Right renal cortex interstitium (tissue), 3 donors: ENCODE measurements around the gene KIF21A. TPM values are rescaled to one million over a fixed set of nuclear protein-coding genes. Genes with fewer than 3 reads are reported as not detected.
A peak's percentile ranks its signal among the peaks of the same experiment; 100 is the strongest.
"Not testable (repeated sequence)": the region's sequence is repeated elsewhere in the genome, so short reads cannot be mapped to it uniquely, and the experiment has no call there.

Experiments used
- DNase-seq, 3 donors: peaks; one replicate each; pipeline ENCODE4 v3.0.0-alpha.2; 2013; ENCODE audit warnings: low read depth in 3 of 3, low spot score in 2 of 3
- polyA plus RNA-seq, 3 donors: library from polyadenylated mRNA; unstranded; fragments of 120-200 nt; gene quantifications; one replicate each; pipeline ENCODE4 v1.2.1, GENCODE V29; 2013; ENCODE audit not compliant: insufficient read length in 3 of 3

Gene KIF21A, protein sequence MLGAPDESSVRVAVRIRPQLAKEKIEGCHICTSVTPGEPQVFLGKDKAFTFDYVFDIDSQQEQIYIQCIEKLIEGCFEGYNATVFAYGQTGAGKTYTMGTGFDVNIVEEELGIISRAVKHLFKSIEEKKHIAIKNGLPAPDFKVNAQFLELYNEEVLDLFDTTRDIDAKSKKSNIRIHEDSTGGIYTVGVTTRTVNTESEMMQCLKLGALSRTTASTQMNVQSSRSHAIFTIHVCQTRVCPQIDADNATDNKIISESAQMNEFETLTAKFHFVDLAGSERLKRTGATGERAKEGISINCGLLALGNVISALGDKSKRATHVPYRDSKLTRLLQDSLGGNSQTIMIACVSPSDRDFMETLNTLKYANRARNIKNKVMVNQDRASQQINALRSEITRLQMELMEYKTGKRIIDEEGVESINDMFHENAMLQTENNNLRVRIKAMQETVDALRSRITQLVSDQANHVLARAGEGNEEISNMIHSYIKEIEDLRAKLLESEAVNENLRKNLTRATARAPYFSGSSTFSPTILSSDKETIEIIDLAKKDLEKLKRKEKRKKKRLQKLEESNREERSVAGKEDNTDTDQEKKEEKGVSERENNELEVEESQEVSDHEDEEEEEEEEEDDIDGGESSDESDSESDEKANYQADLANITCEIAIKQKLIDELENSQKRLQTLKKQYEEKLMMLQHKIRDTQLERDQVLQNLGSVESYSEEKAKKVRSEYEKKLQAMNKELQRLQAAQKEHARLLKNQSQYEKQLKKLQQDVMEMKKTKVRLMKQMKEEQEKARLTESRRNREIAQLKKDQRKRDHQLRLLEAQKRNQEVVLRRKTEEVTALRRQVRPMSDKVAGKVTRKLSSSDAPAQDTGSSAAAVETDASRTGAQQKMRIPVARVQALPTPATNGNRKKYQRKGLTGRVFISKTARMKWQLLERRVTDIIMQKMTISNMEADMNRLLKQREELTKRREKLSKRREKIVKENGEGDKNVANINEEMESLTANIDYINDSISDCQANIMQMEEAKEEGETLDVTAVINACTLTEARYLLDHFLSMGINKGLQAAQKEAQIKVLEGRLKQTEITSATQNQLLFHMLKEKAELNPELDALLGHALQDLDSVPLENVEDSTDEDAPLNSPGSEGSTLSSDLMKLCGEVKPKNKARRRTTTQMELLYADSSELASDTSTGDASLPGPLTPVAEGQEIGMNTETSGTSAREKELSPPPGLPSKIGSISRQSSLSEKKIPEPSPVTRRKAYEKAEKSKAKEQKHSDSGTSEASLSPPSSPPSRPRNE (N-terminal part only)
- 10 to 100 TPM; 38.7 to 41.6 (median 41.1) TPM for polyA plus RNA-seq

DNA sequence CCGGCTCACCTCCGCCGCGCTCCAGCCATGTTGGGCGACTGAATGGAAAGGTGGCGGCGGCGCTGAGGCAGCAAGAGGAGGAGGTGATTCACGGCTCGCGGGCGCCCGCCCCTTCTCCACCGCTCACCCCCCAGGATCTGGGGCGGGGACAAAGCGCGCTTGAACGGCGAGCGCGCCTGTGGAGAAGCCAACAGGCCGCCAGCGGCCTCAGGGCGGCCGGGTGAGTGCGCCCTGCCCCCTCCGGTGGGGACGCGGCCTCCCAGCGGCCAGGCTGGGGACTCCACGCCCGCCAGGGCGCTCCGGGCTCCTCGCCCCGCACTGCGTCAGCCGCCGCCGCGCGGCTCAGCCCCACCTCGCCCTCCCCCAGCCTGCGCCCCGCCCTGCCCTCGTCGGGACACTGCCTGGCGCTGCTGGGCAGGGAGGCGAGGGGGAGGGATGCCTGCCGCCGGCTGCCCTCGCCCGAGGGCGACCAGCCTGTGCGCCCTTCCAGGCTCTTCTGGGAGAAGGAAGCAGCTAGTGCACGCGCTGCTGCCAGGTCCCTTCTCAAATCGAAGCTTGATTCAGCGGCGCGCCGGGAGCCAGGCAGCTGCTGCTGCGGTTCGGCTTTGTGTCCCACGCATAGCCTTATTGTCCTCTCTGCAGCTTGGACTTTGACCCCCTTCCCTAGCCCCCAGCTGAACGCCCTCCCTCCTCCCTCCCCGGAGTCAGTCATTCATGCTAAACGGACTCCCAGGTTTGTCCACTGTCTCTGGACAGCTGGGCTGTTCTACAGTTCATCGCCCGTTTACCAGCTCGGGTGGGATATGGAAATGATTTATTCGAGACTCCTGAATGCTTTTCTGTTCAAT lies at the start of gene KIF21A:
TSS of gene KIF21A (minus strand) at position 40 of the 848 bp plus-strand sequence. CDS start 150 bp downstream, outside the sequence.
- peak in 1 of 3 donors; percentile 72 for DNase-seq

DNA sequence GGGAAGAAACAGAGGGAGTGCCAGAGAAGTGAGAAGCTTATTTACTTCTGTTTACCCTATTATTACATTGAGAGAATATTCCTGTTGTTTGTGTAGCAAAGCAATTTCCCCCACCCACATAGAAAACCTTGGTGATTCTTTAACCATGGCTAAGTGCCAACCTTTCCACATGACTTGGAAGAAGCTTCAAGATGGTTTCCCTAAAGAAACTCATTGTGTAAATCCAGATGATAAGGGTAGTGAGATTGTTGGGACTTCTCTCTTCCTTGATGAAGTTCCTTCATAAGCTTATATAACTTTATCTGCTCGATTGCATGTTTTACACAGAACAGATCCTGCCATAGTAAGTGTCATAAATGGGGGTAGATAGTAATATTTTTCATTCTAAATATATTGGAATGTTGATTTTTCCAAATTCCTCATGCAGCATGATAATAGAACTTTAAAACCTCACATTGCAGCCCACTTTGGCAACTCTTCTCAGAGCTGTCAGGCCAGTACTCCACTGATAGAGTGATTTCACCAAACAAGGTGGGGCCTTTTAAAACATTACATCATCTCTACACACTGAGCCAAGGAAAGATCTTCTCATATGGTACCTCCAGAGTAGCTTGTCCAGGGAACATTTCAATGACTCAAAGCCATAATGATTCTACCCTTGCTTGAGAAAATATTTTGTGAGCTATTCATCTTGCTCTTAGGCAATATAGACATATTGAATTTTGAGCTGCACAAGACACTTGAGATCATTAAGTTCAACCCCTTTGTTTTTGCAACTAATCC lies 47.8 kb upstream of the KIF21A start:
- no peak for DNase-seq

DNA sequence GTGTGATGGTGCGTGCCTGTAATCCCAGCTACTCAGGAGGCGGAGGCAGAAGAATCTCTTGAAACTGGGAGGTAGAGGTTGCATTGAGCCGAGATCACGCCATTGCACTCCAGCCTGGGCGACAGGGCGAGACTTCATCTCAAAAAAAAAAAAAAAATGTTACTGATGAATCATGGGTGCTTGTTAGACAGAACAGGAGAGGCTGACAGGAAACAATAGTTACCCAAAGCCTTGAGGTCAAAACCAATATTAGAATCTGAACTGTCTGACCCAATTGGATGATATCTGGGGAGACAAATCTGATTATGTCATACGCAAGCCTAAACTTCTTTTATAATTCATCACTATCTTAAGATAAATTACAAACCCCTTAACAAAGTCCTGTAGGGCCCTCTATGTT lies 40.7 kb upstream of the KIF21A start:
- DNase-seq, result no peak

DNA sequence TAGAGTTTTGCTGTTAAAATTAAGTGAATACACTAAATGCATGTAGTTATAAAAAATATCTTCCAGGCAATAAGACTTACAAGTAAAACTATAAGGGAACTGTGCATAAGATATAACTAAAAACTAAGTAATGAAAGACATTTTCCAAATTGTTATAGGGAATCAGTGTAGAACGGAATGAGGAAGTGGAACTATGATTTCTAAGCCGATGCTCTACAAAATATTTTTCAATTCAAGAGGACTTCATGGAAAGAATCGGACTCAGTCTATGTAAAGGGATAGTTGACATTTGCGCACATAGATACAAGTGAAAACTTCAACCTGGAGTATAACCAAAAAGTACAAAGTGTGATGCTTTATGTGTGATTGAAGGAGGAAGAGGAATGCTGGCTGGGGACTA lies 40.1 kb upstream of the KIF21A start:
- DNase-seq, result no peak

DNA sequence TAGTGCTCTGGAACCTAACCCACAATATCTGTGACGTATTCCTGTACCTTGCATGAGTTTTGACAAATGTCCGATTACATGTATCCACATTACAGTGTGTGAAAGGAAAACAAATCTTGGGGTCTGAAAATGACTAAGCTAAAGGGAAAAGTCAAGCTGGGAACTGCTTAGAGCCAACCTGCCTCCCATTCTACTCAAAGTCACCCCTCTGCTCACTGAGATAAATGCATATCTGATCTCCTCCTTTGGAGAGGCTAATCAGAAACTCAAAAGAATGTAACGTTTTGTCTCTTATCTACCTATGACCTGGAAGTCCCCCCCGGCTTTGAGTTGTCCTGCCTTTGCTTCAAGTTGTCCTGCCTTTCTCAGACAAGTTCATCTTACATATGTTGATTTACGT lies 34.0 kb upstream of the KIF21A start:
- DNase-seq, result no peak

DNA sequence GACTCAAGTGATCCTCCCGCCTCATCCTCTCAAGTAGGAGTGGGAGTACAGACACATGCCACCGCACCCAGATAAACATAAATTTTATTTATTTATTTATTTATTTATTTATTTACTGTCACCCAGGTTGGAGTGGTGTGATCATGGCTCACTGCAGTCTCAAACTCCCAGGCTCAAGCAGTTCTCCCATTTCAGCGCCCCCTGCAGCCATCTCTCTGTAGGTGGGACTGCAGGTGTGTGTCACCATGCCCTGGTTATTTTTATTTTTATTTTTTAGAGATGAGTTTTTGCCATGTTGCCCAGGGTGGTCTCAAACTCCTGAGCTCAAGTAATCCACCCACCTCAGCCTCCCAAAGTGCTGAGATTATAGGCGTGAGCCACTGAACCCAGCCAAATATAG lies 33.2 kb upstream of the KIF21A start:
- no peak for DNase-seq

DNA sequence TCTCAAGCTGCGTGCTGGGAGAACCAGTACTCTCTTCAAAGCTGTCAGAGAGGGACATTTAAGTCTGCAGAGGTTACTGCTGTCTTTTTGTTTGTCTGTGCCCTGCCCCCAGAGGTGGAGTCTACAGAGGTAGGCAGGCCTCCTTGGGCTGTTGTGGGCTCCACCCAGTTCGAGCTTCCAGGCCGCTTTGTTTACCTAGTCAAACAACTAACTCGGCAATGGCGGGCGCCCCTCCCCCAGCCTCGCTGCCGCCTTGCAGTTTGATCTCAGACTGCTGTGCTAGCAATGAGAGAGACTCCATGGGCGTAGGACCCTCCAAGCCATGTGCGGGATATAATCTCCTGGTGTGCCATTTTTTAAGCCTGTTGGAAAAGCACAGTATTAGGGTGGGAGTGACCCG lies 32.2 kb upstream of the KIF21A start:
- DNase-seq, result not testable (repeated sequence)

DNA sequence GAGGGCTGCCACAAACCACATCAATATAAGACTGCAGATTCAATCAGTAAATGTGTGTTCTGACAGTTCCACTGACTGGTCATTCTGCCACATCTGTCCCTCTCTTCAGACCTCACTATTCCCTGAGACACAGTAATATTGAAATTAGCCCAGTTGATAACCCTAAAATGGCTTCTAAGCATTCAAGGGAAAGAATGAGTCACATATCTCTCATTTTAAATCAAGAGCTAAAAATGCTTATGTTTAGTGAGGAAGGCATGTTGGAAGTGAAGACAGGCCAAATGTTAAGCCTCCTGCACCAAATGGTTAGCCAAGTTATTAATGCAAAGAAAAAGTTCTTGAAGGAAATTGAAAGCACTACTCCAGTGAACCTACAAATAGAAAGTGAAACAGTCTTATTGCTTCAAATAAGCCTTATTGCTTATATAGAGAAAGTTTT lies 24.5 kb upstream of the KIF21A start:
- no peak for DNase-seq

DNA sequence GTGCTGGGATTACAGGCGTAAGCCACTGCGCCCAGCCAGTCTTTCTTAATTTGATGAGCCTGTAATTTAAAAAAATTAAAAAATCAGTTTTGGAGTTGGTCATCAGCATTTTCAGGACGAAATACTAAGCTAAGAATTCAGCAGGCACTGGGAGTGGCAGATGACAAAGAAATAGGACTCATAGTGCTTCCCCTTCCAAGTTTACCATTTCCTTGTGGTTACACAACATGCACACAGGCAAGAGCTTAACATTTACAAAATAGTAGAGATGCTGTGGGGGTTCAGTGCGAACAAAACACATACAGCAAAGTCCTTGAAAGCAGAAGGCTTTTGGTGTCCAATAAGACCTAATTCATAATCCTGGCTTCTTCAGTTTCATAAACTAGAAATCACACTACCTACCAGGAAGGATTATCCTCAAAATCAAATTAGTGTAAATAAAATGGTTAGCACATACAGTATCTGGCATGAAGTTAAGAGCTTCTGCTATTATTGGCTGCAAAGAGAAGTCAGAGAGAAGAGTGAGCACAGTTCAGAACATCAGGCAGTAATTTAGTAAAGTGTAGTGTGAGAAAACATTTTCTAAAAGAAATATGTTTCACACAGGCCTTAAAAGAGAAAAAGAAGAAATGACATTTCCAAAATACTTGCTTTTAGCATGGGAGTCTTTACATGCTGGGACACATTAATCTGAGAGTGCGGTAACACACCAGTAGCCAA lies 22.2 kb upstream of the KIF21A start:
- DNase-seq, result no peak

DNA sequence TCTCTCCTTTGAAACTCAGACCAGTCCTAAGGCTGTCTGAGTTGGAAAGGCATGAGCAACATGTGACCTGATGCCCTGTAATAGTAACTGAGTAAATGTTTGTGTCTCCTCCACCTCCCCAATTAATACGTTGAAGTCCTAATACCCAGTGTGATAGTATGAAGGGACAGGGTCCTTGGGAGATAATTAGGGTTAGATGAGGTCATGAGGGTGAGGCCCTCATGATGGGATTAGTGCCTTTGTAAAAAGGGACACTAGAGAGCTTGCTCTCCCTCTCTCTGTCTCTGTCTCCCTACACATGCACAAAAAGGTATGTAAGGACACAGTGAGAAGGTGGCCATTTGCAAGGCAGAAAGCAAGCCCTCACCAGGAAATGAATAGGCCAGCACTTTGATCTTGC lies 18.1 kb upstream of the KIF21A start:
- no peak for DNase-seq

DNA sequence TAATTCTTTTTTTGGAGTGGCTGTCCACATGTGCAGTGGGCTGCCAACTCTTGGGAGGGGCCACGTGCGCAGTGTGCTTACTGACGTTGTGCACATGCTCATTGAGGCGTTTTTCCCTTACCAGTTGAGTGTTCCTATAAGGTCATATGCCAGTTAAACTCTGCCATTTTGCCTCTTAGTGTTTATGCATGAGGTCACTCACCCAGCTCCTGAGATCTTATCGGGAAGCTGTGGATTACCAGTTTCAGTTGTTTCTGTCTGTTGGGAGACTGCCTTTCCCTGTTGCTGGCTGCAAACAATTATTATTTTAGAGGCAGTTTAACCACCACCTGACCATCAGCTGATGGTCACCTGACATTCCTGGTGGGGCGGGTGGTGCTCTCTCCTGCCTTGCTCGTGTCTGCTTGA lies 16.1 kb upstream of the KIF21A start:
- no peak for DNase-seq

DNA sequence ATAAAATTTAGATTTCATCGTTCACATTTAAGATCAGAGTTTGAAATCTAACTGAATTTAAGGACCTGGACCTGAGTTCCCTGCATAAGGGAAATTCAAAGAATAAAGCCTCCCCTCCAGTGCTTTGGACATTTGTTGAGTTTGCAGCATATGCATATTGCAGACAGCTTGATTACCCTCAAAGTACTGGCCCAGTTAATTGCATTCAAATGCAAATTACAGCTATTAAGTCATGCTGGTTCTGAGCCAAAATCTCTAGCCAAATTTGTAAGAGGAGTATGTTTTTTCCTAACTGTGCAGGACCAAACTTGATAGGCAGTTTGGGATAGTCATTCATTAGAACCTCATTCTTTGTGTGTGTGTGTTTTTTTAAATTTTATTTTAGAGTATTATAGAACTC lies 9.1 kb upstream of the KIF21A start:
- DNase-seq, result no peak

DNA sequence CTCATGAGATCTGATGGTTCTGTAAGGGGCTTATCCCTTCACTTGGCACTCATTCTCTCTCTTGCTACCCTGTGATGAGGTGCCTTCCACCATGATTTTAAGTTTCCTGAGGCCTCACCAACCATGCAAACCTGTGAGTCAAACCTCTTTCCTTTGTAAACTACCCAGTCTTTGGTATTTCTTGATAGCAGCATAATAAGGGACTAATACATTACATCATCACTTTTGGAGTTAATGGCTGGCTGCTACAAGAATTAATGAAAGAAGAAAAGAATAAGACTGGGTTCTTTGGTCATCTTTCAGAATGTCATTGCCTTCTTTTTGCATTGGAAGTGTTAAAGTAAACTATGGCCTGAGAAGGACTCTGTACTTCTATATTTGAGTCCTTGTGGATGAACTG lies 5.1 kb upstream of the KIF21A start:
- DNase-seq, result no peak

DNA sequence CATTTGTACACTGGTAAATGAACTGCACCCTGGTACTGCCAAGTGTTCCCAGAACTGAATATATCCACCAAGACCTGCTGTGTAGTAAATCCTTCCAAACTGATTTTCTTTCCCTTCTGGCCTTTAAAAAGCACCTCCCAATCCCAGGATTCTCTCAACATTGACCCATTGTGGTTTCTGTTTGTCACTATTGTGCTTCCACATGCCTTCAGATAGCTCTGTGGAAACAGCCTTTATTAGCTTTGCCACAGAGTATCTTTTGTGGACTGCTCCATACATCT lies 949 bp upstream of the KIF21A start:
- no peak for DNase-seq

DNA sequence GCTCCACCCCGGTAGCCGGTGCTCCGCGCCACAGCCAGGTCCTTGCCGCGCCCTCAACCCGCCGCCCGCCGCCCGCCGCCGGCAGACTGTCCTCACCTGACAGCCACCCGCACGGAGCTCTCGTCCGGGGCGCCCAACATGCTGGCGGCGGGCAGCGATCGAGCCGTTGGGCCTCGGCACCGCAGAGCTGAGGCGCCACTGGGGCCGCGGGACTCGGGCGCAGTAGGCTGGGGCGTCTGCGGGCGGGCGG lies 164 bp downstream of the KIF21A start:
- no peak for DNase-seq

DNA sequence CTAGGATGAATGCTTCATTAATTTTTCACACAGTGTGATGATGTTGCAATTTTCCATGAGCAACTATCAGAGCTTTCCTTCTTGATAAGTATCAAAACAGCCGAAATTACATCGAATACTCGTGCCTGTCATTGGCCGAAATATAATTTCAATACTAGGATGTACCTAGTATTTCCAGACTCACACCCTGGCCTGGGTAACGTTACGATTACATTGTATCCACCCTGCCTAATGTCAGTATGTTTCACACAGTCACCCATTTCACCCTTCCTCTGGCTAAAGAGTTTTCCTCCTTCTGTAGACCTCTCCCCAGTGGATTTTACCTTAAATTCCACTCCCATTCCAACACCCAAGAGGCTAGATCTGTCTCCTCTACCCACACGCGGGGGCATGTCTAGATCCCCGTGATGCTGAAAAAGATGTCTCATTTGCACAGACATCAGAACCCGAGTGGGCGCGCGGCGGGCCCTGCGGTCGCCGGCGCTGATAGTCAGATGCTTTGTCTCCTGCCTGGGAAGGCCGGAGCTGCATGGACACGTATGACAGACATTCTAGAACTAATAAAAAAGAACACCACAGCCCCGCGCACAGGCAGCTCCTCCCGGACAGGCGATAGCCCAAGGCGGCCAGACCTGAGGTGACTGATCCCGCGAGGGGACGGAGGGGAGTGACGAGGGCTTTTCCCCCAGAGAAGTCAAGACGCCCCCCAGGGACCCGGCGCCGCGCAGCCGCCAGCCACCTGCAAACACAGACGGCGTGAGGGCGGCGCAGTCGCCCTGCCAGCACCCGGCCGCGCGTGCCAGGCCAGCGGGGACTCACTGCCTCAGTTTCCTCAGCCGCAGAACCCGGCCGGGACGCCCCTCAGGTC lies 723 bp downstream of the KIF21A start:
- peak in 1 of 3 donors; percentile 29 for DNase-seq

DNA sequence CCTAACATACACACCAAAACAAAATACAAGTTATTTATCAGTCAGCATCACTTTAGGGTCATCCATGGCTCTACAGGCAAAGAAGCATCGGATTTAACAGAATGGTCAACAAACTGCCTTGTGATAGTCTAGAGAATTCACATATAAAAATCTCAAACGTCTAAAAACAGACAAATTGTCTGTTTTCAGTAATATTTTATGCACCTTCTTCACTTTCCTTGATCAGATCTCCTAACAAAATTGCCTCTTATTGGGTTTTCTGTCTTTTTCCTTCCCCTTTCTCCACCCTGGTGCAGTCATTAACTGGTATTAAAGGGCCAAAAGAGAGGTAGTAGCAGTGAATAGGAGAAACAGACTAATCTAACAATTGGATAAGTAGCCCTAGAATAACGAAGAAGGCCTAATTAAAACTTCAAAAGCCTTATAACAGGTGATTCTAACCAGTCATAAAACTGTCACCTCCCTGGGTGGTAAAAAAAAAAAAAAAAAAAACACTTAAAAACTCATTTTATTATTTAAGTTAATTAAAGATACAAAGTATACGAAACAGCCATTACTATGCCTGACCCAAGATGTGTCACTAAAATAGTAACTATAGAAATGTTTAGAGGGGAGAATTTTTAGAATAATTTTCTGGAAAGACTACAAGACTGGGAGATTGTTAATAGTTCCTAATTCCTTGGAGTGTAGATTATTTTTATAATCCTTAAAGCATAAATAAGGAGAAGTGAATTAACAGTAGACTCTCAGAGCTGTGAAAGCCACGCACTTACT lies 1.5 kb downstream of the KIF21A start:
- no peak for DNase-seq
